ENCODE results near the gene RDH13.
"Not testable (repeated sequence)": the region's sequence is repeated elsewhere in the genome, so short reads cannot be mapped to it uniquely, and the experiment has no call there.

The RDH13 gene

DNA sequence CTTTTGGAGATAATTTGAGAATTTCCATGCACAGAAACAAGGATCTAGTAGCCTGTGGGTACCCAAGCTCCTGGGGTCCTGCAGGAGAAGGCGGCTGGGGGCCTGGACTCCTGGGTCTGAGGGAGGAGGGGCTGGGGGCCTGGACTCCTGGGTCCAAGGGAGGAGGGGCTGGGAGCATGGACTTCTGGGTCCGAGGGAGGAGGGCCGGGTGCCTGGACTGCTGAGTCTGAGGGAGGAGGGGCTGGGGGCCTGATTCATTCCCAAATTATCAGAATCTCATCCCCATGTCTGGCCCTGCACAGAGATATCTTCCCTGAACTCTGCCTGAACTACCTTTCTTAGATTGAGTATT, 520 bp upstream of the RDH13 start:
- H3K4me3 ChIP-seq (replicated peaks; ENCODE audit: insufficient read depth, low read length), result 0 out of 2 replicates have a peak overlapping the region, but pooled peaks have one; percentile 9
- peaks cover 4% of the 10 kb centered on the region for H3K27me3 ChIP-seq (ENCODE audit: insufficient read depth, poor library complexity, severe bottlenecking)
- H3K27ac ChIP-seq (replicated peaks), result no peak overlapping the region
- no peak for DNase-seq (ENCODE audit: low read depth in 1 of 2, low spot score in 1 of 2)
- TF ChIP-seq, protein P1, sequence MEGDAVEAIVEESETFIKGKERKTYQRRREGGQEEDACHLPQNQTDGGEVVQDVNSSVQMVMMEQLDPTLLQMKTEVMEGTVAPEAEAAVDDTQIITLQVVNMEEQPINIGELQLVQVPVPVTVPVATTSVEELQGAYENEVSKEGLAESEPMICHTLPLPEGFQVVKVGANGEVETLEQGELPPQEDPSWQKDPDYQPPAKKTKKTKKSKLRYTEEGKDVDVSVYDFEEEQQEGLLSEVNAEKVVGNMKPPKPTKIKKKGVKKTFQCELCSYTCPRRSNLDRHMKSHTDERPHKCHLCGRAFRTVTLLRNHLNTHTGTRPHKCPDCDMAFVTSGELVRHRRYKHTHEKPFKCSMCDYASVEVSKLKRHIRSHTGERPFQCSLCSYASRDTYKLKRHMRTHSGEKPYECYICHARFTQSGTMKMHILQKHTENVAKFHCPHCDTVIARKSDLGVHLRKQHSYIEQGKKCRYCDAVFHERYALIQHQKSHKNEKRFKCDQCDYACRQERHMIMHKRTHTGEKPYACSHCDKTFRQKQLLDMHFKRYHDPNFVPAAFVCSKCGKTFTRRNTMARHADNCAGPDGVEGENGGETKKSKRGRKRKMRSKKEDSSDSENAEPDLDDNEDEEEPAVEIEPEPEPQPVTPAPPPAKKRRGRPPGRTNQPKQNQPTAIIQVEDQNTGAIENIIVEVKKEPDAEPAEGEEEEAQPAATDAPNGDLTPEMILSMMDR (IDR thresholded peaks at IDR 0.05; ENCODE audit: insufficient read depth, low read length), result no peak
- TF ChIP-seq, protein P2, sequence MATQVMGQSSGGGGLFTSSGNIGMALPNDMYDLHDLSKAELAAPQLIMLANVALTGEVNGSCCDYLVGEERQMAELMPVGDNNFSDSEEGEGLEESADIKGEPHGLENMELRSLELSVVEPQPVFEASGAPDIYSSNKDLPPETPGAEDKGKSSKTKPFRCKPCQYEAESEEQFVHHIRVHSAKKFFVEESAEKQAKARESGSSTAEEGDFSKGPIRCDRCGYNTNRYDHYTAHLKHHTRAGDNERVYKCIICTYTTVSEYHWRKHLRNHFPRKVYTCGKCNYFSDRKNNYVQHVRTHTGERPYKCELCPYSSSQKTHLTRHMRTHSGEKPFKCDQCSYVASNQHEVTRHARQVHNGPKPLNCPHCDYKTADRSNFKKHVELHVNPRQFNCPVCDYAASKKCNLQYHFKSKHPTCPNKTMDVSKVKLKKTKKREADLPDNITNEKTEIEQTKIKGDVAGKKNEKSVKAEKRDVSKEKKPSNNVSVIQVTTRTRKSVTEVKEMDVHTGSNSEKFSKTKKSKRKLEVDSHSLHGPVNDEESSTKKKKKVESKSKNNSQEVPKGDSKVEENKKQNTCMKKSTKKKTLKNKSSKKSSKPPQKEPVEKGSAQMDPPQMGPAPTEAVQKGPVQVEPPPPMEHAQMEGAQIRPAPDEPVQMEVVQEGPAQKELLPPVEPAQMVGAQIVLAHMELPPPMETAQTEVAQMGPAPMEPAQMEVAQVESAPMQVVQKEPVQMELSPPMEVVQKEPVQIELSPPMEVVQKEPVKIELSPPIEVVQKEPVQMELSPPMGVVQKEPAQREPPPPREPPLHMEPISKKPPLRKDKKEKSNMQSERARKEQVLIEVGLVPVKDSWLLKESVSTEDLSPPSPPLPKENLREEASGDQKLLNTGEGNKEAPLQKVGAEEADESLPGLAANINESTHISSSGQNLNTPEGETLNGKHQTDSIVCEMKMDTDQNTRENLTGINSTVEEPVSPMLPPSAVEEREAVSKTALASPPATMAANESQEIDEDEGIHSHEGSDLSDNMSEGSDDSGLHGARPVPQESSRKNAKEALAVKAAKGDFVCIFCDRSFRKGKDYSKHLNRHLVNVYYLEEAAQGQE (IDR thresholded peaks at IDR 0.05; ENCODE audit: insufficient replicate concordance, low read depth), result no peak
- TF ChIP-seq POLR2AphosphoS5 (IDR thresholded peaks at IDR 0.05; ENCODE audit: low read depth) (no peak), SPI1 (IDR thresholded peaks at IDR 0.05; ENCODE audit: borderline replicate concordance, low read depth) (no peak)

DNA sequence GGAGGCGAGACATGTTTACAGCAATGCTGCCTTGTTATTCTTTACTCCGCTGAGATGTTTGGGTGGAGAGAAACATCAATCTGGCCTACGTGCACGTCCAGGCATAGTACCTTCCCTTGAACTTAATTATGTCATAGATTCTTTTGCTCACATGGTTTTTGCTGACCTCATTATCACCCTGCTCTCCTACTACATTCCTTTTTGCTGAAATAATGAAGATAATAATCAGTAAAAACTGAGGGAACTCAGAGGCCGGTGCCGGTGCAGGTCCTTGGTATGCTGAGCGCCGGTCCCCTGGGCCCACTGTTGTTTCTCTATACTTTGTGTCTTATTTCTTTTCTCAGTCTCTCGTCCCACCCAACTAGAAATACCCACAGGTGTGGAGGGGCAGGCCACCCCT, 2.7 kb downstream of the RDH13 start:
- H3K27me3 ChIP-seq (ENCODE audit: insufficient read depth, poor library complexity, severe bottlenecking); DNase-seq (ENCODE audit: low read depth in 1 of 2, low spot score in 1 of 2); H3K4me3 ChIP-seq (replicated peaks; ENCODE audit: insufficient read depth, low read length); H3K27ac ChIP-seq (replicated peaks): not testable (repeated sequence)

DNA sequence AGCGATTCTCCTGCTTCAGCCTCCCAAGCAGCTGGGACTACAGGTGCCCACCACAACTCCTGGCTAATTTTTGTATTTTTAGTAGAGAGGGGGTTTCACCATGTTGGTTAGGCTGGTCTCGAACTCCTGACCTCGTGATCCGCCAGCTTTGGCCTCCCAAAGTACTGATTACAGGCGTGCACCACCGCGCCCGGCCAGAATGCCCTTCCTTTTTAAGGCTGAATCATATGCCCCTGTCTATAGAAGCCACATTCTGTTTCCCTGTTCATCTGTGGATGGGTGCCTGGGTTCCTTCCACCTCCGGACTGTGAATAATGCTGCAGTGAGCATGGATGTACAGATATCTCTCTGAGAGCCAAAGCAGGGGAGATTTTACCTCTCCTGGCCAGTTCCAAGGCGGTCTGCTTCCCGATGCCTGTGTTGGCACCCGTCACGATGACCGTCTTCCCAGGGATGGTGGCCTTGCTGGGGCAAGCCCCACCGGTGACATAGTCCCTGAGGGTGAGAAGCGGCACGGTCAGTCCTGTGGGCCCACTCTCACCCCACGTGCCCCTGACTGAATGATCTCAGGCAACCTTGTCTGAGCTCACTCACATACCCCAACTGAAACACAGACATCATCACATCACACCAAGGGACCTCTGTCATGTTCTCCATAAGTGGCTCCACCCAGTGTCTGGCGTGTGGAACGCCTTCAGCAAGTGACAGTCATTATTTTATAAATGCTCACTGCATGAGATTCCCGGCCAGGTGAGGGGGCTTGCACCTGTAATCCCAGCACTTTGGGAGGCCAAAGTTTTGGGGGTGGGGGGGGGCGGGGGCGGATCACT, 4.0 kb downstream of the RDH13 start:
- Histone ChIP-seq H3K27me3 (ENCODE audit: insufficient read depth, poor library complexity, severe bottlenecking) (no peaks in the 10 kb centered on the region), H3K27ac (replicated peaks) (no peak overlapping the region), H3K4me3 (replicated peaks; ENCODE audit: insufficient read depth, low read length) (no peak overlapping the region)
- DNase-seq (ENCODE audit: low read depth in 1 of 2, low spot score in 1 of 2), result no peak
- TF ChIP-seq POLR2AphosphoS5 (IDR thresholded peaks at IDR 0.05; ENCODE audit: low read depth) (no peak; the same call in 1 of the 2 replicates), SPI1 (IDR thresholded peaks at IDR 0.05; ENCODE audit: borderline replicate concordance, low read depth) (no peak), GABPA (IDR thresholded peaks at IDR 0.05; ENCODE audit: low read depth) (no peak)
- TF ChIP-seq, protein P1 (IDR thresholded peaks at IDR 0.05; ENCODE audit: insufficient read depth, low read length), result no peak
- TF ChIP-seq, protein P2 (IDR thresholded peaks at IDR 0.05; ENCODE audit: insufficient replicate concordance, low read depth), result no peak

DNA sequence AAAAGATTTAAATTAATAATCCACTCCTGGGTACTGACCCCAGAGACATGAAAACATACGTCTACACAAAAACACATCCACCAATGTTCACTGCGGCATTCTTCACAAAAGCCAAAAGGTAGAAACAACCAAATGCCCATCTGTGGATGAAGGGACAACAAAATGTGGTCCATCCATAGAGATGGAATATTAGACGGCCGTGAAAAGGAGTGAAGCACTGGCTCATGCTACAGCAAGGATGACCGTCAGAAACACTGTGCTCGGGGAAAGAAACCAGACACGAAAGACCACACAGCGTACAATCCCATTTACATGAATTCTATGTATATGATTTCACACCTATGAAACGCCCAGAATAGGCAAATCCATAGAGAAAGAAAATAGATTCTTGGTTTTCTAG, 6.1 kb downstream of the RDH13 start:
- no peak overlapping the region for H3K27ac ChIP-seq (replicated peaks)
- no peak for DNase-seq (ENCODE audit: low read depth in 1 of 2, low spot score in 1 of 2)
- H3K27me3 ChIP-seq (ENCODE audit: insufficient read depth, poor library complexity, severe bottlenecking), result no peaks in the 10 kb centered on the region
- TF ChIP-seq SPI1 (IDR thresholded peaks at IDR 0.05; ENCODE audit: borderline replicate concordance, low read depth) (no peak), GABPA (IDR thresholded peaks at IDR 0.05; ENCODE audit: low read depth) (no peak), POLR2AphosphoS5 (IDR thresholded peaks at IDR 0.05; ENCODE audit: low read depth) (no peak)
- TF ChIP-seq, protein P1 (IDR thresholded peaks at IDR 0.05; ENCODE audit: insufficient read depth, low read length), result no peak
- TF ChIP-seq, protein P2 (IDR thresholded peaks at IDR 0.05; ENCODE audit: insufficient replicate concordance, low read depth), result no peak
- H3K4me3 ChIP-seq (replicated peaks; ENCODE audit: insufficient read depth, low read length), result no peak overlapping the region

Data from HL-60 (cell line).